AG10803 (cell line): Measurements from ENCODE around the gene SYCN.

Source experiments
- DNase-seq: peaks from one replicate; pipeline ENCODE4 v3.0.0; 2010; ENCODE audit warnings: low read depth
- H3K4me3 ChIP-seq: 2 replicates; pipeline ENCODE4 v1.5.1; 2011; ENCODE audit warnings: mild to moderate bottlenecking, low read length, control low read depth
- CTCF ChIP-seq: conservative IDR thresholded peaks from 2 replicates; pipeline ENCODE4 v1.5.1; 2011; ENCODE audit warnings: mild to moderate bottlenecking, low read length, control low read depth, inconsistent platforms

Gene SYCN

GRCh38 chr19:39157275-39157996, 46.6 kb downstream of the SYCN start:
- DNase-seq, result no peak
- H3K4me3 ChIP-seq, result no peak overlapping the region
- no peak for TF ChIP-seq CTCF

DNA sequence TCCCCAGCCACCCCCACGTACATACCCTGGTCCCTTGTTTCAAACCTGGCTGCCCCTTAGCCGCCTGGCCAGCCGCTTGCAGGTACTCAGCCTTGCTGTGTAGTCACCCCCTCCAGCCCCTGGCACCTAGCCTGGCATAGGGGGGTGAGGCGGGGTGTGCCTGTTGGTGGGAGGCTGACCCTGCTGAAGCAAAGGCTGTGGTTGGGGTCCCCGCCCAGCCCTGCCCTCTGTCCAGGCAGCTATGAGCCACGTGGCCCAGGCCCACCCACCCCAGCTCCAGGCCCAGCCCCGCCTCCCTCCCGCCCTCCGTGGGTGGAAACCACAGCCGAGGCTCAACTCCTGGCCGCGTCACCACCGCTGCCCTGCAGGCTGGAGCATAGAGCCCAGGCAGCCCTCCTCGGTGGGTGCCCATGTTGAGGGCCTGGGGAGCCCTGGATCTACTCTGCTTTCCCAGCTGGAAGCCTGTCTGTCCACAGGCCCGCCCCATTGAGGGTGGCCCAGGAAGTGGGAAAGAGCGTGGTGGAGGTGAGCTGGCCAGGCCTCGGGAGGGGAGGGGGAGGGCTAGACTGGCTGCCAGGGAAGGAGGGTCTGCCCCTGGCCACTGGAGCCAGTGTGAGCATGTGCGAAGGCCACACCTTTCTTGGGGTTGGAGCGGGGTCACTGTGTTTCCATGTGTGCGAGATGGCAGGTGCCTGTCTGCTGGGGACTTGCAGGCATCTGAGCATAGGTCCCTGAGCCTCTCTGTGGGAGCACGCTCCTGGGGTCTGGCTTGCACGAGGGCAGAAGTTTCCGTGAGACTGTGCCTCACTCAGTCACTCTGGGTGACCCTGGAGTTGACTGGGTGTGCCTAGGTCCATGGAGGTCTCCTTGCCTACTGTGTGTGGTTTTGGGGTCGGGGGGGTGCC, 47.5 kb downstream of the SYCN start:
- H3K4me3 ChIP-seq, result peak overlapping the region; percentile 27
- TF ChIP-seq CTCF, result no peak
- peak; percentile 8 for DNase-seq

GRCh38 chr19:39155741-39156140, 48.3 kb downstream of the SYCN start:
- DNase-seq, result no peak
- no peak for TF ChIP-seq CTCF

DNA sequence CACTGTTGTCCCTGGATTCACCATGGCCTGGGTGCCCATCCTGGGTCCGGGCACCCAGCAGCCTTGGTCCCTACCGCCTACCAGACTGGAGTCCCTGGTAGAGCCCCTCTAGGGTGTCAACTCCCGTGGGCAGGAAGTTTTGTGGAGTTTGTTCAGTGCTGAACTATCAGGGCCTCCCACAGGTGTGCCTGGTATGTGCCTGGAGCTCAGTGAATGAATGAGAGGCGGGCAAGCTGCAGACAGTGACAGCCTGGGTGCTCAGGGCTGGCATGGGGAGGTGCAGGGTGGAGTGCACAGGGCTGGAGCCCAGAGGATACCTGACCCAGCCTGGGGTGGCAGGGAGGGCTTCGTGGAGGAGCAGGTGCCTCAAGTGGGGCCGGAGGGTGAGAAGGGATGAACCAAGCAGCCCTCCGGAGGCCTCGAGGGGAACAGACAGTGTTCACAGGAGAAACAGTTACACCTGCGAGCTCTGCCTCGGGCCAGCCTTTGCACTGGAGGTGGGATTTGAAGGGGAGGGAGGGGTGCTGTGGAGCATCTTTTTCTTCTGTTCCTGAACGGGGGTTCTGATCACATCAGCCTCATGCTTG, 48.9 kb downstream of the SYCN start:
- DNase-seq, result no peak
- no peak for TF ChIP-seq CTCF
- H3K4me3 ChIP-seq, result no peak overlapping the region

More at GRCh38 chr19:39155741-39156140, 48.3 kb downstream of the SYCN start:
- no peak overlapping the region for H3K4me3 ChIP-seq

GRCh38 chr19:39154629-39155100, 49.4 kb downstream of the SYCN start:
- DNase-seq, result no peak
- TF ChIP-seq CTCF, result no peak
- no peak overlapping the region for H3K4me3 ChIP-seq

DNA sequence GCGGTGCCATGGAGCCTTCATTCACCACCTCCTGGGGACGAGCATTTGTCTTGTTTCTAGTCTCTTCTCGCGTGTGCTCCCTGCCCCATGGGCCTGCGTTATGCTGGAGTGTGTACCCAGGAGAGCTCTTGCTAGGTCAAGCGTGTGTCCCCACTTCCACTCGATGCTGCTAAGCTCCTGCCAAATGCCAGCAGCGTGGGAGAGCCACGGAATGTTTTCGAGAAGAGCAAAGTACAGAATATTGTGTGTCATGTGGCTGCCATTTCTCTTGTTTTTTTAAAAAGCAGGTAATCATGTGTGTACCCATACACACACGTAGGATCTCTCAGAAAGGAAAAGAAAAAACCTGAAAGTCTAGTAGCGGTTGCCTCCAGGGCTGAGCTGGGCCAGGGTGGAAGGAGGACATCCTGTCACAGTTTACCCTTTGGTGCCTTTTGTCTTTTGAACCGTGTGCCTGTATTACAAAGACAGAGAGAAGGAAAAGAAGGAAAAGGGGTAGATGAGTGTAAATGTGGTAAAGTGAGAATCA, 49.9 kb downstream of the SYCN start:
- no peak for DNase-seq
- H3K4me3 ChIP-seq, result no peak overlapping the region
- no peak for TF ChIP-seq CTCF
